Measurements from ENCODE around the gene PFKP. TPM values are rescaled to one million over a fixed set of nuclear protein-coding genes. Genes with fewer than 3 reads are reported as not detected.

Gene PFKP
- total RNA-seq (2022; extraction: Qiagen RNA extraction; ENCODE audit: low read depth): 419 to 593 TPM (median 550 TPM) in 5 replicates

DNA sequence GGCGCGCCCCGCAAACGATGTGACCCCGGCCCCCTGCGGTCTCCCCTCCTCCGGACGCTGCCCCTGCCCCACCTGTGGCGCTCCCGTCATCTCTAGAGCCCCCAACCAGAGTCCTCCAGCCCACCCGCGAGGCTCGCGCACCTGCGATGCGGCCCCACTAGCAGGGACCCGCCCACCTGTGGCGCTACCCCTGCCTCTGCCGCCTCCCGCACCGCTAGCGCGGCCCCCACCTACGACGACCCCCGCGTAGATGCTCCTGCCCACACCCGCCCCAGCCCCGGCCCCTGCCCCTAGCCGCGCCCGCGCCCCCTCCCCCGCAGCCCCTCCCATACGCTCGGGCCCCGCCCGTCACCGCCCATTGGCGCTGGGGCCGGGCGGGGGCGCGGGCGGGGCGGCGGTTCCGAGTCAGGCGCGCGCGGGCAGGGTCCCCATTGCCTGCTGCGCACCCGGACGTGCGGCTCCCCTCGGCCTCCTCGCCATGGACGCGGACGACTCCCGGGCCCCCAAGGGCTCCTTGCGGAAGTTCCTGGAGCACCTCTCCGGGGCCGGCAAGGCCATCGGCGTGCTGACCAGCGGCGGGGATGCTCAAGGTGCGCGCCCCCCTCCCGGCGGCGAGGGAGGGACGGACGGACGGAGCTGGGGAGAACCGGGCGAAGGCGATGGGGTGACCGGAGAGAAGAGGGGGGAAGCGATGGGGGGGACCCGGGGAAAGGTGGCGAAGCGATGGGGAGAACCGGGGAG is at the start of gene PFKP:
PFKP (plus strand) TSS at position 431 of the 741 bp plus-strand sequence; CDS start at position 479, 48 bp downstream.

GRCh38 chr10:3172446-3173170 is 105.3 kb downstream of the PFKP start, which contains the start of gene PITRM1:
Gene PITRM1, minus strand, starts transcription at chr10:3172782. Its CDS starts 10 bp downstream, at chr10:3172772.

Other genes with a start within 250 kb of the PFKP start
- gene PITRM1, start 105.2 kb downstream of the PFKP start, total RNA-seq (2022; extraction: Qiagen RNA extraction; ENCODE audit: low read depth): 75.6 to 86.2 TPM (median 82.5 TPM) in 5 replicates